ENCODE measurements around the gene CELF1.

Gene CELF1

DNA sequence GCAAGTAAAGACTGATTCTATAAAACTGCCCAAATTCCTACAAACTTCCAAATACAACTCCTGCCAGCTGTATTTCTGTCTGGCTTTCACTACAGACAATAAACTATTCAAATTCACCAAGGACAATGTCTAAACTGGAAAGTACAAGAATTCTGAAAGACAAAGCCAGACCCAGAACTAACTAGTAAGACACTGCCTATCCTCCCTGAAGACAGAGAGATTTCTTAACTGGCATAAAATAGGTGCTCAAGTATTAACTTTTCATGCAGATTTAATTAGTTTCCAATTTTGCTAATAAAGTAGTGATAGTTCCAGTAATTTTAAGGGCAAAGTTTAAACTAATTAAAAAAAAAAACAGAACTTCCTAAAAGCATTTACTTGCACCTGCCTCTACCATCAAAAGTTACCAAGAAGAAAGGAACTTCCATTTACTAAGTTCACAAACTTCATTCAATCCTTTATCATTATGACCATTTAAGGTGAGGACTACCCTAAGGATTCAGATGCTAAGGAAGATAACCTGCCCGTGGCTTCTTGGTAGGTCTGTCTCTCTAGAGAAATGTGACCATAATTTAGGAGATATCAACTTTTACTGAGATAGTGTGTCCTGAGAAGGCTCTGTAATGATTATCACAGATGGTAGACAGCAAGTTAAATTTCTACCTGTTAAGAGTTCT, 45.2 kb downstream of the CELF1 start:
- DNase-seq = no peak

DNA sequence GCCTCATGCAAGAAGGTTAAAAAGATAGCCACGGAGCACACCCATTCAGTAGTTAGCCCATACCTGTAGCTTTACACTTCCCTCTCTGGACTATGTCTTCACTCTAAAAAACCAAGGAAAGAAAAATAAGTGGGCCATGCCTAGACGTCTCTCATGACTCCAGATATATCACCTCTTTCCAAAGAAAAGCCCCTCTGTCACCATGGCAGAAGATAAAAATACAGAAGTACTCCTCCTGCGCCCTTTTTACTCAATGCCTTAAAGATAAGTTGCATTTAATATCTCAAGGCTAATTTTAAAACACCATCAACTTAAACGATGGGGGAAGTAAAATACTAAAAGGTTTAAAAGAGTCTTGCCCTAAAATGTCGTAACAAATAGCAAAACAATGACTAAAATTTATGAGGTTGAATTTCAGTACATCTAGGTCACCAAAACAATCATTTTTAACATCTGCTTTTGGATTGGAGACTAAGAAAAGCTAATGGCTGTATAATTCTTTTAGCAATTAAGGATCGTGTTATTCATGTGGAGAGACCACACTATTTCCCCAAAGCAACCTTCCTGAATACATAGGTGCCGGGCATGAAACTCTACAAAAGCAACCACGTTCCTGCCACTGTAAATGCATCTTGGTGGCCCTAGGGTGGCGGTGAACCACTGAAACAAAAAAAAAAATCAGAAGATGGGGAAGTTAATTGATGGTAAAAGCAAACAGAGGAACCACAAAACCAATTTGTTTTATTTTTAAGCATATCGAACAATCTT, 46.0 kb downstream of the CELF1 start:
- DNase-seq = no peak

DNA sequence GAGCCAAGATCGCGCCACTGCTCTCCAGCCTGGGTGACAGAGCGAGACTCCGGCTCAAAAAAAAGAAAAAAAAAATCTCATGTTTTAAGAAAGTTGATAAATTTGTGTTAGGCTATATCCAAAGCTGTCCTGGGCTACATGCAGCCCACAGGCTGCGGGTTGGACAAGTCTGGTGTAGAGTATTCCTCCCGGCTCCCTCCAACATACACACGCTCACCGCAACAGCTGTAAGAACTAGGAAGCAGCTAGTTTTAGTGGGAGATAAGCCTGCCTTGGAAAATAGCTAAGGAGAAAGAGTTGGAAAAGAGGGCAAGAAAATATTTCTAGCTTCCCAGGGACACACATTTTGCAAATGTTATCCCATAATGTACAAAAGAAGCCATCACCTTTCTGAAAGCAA, 46.6 kb downstream of the CELF1 start:
- DNase-seq = no peak

DNA sequence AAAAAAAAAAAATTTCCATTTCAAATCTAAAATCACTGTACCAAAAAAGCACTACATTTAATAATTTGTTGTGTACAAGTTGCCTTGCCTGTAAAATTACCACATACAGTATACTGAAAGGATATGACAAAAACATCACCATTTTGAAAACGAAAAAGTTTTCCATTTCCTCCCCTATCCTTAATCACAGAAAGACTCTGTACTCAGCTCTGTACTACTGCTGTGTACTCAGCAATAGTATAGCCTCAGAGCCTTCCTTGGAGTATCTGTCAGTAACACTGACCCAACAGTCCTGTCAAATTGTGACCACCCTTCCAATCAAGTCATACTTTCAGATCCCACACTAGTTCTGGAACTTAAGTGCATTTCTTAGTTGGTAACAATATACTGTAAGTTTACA, 48.0 kb downstream of the CELF1 start:
- no peak for DNase-seq

DNA sequence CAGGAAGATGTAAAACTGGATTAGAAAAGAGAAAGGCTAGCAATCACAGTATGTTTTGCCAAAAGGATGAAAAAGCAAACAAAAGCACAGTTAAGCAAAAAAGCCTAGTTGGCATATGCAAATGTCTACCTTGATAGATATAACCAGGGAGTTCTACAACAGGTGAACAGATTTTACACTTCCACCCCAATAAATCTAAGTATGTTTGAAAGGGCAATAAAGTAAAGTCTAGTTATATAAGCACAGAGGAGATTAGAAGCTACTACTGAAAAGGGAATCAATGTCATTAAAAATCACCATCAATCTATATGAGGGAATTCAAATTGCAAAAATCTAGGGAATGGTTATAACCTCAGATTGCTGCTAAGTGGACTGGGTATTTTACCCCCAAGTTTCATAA, 49.7 kb downstream of the CELF1 start:
- DNase-seq = no peak

DNA sequence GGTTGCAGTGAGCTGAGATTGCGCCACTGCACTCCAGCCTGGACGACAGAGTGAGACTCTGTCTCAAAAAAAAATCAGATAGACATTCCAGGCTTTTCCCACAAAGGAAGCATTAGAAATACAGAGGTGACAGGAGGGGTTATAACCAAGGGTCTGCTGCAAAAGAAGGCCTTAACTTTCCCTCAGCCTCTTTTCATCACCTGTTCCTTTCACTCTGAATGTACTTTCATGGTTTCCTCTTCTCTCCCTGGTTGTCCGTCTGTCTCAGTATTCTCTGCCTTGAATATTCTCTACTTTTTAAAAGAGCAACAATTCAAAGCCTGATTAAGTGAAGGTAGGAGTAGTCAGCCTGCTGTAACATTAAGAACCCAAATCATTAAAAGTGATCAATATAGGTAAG, 50.2 kb downstream of the CELF1 start:
- no peak for DNase-seq

DNA sequence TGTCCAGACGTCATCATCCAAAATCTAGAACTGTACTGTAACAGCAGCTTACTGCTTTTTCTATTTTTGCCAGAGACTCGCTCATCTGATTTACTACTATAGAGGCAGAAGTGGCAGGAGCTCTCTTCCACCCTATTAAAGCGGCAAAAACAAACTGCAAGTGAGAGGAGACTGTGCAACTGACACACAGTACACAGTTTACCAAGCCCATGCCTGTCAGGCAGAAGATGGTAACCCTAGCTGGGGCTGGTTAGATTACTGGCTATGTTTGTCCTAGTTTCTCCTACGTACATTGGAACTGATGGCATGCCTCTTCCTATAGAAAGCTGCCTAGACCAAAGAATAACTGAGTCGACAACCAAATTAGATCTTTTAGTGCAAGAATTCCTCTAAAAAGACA, 51.8 kb downstream of the CELF1 start:
- no peak for DNase-seq

DNA sequence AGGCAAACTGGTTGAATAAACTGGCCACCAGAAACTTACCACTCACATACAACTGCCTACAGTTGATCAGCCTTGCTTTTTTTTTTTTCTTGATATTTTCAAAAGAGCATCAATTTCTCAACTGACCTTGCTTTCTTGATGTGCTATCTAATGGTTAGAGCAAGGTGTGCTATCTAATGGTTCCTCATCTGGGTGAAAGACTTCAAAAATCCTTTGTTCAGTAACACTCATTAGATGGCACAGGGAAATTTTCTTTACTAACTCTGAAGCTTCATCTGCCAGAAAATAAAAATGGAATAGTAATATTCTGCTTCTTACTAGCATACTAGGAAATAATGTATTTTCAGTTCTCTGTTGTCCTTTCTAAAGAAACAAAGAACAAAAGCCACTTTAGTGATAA, 52.8 kb downstream of the CELF1 start:
- no peak for DNase-seq

DNA sequence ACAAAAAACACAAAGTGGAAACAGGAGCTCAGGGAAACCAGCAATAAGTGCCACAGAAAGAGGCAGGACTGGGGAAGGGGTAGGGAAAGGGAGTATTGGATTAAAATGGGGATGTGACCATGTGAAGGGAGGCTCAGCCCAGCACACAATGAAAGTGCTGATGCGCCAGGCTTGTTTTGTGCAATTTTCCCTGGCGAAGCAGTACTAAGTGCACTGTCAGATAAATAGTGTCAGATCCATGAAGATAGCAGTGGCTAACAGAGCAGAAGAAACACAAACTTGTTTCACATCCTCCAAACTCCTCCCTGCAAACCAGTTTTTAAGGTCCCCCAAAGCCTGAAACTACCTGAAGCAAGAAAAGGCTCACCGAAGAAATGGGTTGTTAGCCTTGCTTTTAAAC, 53.3 kb downstream of the CELF1 start:
- no peak for DNase-seq

DNA sequence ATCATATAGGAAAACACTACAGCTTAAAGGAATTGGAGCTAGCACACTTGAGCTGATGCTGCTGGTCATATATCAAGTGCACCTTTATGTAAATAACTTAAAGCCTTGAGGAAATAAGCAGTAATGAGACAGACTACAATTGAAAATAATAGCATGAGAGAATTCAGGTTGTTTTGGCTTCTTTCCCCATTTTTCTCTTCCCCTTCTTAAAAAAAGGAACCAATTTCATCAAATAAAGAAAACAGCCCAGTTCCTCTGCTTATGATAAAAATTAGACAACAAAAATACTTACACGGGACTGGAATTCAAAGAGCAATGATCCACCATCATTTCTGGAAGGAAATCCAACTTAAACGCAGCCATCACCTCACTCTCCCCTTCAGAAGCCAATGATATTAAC, 53.8 kb downstream of the CELF1 start:
- no peak for DNase-seq

DNA sequence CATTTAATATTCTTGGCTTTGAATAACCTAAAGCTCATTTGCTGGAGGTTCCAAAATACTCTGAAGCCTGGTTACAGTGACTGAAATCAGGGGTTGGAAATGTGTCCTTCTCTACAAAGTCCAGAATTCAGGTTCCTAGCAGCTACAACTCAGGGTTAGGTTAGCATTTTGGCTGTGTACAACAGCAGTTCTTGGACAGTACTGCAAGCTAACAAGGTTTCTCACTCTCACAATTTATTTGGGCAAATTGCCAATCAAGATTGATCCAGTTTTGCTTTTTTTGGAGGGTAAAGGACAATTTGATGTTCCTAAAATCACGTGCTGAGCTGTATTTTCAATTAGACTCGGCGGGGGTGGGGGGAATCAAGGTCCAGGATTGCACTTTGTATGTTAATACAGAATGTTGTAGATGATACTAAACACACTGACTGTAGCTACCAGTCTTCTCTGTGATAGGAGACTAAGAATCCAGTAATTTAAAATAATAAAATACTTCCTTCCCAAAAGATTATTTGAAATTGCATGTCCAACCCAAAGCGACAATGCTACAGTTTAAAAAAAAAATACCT, 54.3 kb downstream of the CELF1 start:
- DNase-seq = no peak

DNA sequence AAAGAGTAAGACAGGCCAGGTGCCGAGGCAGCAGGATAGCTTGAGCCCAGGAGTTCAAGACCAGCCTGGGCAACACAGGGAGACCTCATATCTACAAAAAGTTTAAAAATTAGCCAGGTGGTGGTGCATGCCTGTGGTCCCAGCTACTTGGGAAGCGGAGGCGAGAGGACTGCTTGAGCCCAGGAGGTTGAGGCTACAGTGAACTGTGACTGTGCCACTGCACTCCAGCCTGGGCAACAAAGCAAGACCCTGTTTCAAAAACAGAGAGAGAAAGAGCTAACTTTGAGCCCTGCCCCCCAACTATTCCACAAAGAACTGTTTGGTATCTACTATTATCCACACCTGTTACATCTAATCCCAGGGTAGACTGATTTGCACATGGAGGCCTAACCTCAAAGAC, 54.8 kb downstream of the CELF1 start:
- DNase-seq = no peak

DNA sequence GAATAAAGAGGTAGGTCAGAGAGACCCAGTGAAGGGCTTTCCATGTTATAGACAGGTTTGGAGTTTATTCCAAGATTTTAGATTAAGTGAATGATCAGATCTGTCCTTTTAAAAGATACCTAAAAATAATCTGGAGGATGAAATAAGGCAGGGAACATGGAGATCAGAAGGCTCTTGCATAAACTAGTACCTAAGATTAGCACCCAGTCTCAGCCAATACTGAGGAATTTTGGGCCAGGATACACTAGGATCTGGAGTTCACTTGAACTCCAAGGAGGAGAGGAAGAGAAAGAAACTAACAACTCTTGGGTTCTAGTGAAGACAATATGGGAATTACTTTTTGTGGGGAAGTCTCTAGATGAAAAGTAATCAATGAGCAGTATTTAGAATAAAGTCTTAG, 56.1 kb downstream of the CELF1 start:
- DNase-seq = no peak

DNA sequence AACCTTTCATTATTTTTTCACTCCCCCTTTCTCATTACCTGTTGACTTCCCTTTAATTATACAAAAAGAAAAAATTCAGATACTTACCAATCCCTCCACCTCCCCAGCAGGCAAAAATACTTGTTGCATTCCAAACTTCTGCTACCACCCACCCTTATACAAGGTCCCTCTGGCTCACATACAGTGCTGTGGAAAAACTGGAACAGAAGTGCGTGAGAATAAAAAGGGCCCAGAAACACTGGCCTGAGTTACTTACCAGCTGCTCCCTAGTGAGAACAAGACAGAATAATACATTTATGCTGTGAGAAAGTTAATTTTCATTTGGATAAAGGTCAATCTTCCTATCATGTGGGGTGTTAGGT, 57.1 kb downstream of the CELF1 start:
- no peak for DNase-seq

DNA sequence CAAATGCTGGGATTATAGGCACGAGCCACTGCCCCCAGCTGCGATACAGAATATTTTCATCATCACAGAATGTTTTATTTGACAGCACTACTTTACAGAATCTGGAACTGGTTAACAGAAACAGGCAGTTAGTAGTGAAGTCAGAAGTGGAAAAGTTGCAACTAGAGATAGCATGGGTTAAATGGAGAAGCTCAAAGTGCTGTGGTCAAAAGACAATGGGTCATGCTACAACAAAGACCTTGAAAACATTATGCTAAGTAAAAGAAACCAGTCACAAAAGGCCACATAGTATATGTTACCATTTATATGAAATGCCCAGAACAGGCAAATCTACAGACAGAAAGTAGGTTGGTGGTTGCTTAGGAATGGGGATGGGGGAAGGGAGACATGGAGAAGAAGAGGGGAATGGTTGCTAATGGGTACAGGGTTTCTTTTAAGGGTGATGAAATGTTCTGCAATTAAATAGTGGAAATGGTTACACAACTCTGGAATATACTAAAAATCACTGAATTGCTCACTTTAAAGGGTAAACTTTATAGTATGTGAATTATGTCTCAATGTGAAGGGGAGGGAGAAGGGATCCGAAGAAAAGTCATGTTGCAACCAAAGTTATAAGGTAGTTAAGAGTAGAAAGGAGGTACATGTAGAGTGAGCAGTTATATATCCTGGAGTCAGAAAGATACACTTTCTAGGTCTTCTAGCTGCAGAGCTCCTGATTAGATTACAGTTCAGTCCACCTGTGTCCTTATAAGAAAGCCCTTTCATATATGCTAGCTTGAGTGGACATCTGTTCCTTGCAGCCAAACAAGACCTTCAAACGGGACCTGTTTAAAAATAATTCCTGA, 57.7 kb downstream of the CELF1 start:
- no peak for DNase-seq

DNA sequence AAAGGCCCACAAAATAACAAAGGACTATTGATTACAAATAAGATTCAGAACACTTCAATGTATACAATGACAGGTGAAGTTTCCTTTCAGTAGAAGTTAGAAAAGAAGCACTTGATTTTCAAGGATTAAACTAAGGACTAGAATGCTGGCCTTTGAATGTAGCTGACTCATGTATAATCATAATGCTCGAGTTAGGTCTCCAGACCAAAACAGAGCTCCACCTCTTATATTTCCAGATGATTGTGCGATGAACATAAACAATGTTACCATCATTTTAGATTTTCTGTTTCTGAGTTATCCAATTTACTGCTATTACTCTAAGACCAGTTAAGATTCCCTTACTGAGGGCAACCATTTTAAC, 63.6 kb downstream of the CELF1 start:
- DNase-seq = no peak

DNA sequence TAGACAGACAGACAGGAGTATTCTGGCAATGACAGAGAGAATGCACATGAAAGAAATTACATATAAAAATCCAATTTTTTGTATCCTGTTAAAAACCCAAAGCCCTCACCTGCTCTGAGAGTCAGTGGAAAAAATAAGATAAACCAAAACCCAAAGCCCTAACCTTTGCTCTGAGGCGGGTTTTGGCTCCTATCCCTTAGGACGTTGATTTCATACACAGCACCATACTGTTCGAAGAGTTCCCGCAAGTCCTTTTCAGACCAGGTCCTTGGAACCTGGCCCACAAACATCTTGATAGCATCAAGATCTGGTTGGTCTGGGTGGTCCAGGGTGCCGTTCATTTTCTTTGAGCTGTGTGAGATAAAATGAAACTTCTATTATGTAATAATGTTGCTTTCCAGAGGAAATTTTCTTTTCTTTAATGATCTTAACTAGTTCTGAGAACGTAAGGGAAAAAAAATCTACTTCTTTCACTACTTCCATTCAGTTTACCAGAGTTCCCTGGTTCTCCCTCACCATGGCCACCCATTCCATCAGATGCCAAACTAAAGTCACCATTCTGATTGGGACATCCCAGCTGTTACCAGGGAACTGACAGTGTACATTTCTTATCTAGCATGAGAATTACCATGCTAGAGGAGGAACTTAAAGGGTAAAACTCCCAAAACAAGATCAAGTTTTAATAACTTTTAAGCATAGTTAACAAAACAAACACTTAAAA, 64.1 kb downstream of the CELF1 start:
- no peak for DNase-seq

DNA sequence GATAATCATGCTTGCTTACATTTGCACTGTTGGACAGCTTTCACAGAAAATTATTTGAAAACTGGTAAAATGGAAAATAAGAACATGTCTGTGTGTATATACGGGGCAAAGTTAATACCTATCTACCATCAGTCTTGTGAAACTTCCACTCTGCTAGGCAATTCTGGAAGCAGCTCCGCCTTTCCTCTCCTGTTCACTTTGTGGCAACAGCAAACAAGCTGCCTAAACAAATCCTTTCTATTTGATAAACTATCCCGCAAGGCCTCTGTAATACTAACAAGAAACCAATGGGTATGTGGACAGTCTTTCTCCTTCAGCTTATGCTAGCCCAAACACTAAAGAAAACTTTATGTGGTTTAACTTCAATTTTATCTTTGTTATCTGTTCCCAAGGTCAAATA, 64.8 kb downstream of the CELF1 start:
- DNase-seq = no peak

DNA sequence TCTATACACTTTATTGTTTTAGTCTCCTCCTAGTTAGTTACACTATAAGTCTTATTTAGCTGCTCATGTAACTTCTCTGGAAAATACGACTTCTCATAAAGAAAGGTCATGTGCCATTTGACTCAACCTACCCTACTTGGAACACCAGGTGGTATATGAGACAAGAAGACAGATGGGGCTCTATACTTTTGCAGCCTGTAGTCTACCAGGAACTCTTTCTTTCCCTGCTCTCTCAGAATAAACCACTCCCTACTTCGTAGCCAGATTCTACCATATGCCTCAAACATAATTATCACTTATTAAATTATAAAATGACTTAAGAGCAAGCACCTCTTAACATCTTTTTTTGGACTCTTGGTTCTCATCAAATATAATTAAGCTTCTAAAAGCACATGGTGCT, 65.5 kb downstream of the CELF1 start:
- no peak for DNase-seq

DNA sequence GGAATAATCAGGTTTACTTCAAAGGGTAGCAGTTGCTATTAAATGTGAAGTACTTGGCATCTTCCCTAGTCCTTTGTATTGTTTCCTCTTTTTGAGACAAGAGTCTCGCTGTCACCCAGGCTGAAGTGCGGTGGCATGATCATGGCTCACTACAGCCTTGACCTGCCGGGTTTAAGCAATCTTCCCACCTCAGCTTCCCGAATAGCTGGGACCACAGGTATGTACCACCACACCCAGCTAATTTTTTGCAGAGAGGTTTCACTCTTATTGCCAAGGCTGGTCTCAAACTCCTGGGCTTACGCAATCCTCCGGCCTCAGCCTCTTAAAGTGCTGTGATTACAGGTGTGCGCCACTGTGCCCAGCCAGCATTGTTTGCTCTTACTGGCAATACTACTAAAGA, 67.8 kb downstream of the CELF1 start:
- no peak for DNase-seq

DNA sequence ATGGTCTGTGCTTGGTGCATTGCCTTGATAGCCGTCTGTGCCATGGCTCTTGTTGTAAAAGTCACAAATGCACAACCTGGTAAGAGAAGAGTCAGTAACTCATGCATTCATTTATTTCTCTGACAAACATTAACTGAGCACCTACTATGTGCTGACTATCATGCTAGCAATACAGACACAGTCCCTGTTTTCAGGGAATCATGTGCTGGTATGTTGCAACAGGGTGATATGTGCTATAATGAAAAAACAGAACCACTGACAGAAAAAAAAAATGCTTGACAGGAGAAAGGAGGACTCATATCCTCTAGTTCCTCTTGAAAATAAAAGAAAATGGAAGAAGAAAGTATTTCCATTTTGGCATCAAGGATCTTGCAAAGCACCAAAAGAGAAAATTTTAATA, 69.5 kb downstream of the CELF1 start:
- DNase-seq = no peak

DNA sequence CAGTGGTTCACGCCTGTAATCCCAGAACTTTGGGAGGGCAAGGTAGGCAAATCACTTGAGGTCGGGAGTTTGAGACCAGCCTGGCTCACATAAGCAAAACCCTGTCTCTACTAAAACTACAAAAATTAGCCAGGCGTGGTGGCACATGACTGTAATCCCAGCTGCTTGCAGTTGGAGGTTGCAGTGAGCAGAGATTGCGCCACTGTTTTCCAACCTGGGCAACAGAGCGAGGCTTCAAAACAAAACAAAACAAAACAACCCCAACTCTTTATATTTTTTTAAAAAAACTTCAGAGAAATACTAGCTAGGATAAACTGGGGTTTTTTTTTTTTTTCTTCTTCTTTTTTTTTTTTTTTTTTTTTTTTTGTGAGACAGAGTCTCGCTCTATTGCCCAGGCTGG, 72.2 kb downstream of the CELF1 start:
- no peak for DNase-seq

DNA sequence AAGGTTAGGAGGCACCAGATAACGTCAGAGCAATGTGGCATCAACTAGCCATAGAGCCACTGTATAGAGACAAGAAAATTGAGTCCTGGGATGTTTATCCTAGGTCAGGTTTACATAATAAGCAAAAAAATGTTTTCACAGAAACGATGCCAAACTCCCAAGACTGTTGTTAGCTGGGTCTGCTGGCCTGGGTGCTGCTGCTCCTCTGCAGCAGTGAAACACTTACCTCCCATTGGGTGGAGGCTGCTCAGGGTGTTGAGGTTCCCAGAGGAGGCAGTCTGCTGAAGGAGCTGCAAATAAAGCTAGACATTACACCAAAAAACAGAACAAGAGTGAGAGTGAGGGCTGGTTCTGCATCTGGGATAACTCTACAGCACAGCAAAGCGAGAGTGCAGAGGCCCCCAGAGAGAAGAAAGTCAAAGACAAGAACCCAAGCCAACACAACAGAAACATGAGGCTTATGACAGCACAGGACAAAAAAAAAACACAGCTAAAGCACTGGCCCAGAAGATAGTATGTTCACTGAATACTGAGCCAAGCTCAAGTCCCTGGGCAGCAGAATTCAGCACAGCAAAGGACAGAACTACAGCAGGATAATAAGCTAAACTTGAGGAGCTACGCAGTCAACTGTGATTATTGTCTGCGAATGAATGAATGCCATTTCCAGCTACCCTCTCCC, 74.1 kb downstream of the CELF1 start:
- DNase-seq = no peak
